MCF 10A (cell line): Measurements from ENCODE around the gene RIN3. TPM values are rescaled to one million over a fixed set of nuclear protein-coding genes. Genes with fewer than 3 reads are reported as not detected.

Experiments used
- BruUV-seq: library from RNA; stranded (reverse); fragments of 400-500 nt; replicated peaks from 2 replicates; lab custom pipeline; 2021; lab: Mats Ljungman, UMichigan
- CTCF ChIA-PET: fragments of 300-600 bp; sonication (Branson Sonifier 250); formaldehyde crosslinking; extraction: SDS; loops from one replicate; lab custom pipeline; 2021; ENCODE audit warnings: antibody characterized with exemption, inconsistent platforms; lab: Yijun Ruan, JAX
- POLR2A ChIA-PET: fragments of 300-600, 350-650 bp; sonication (Branson Sonifier 250); formaldehyde crosslinking; extraction: SDS; loops from one replicate; lab custom pipeline; 2020; ENCODE audit warnings: antibody characterized with exemption, inconsistent platforms; lab: Yijun Ruan, JAX
- DNase-seq: peaks from one replicate; pipeline ENCODE4 v3.0.0-alpha.2; 2018; ENCODE audit not compliant: unreplicated experiment
- H3K27ac Mint-ChIP-seq: one replicate; pipeline ENCODE4 v1.8.0; 2022; ENCODE audit warnings: mild to moderate bottlenecking, low read depth, mixed read lengths; ENCODE audit not compliant: unreplicated experiment
- H3K27me3 Mint-ChIP-seq: one replicate; pipeline ENCODE4 v1.8.0; 2022; ENCODE audit warnings: mixed read lengths; ENCODE audit not compliant: insufficient read depth, unreplicated experiment
- H3K36me3 Mint-ChIP-seq: one replicate; pipeline ENCODE4 v1.8.0; 2022; ENCODE audit warnings: mild to moderate bottlenecking, moderate library complexity, mixed read lengths; ENCODE audit not compliant: insufficient read depth, unreplicated experiment
- H3K4me1 Mint-ChIP-seq: one replicate; pipeline ENCODE4 v1.8.0; 2022; ENCODE audit warnings: mixed read lengths; ENCODE audit not compliant: insufficient read depth, unreplicated experiment
- H3K4me3 Mint-ChIP-seq: one replicate; pipeline ENCODE4 v1.8.0; 2022; ENCODE audit warnings: mild to moderate bottlenecking, moderate library complexity, mixed read lengths; ENCODE audit not compliant: unreplicated experiment
- H3K9me3 Mint-ChIP-seq: one replicate; pipeline ENCODE4 v1.8.0; 2022; ENCODE audit warnings: mixed read lengths; ENCODE audit not compliant: unreplicated experiment
- CTCF ChIP-seq: fragments of 200-600 bp; IDR thresholded peaks from one replicate; pipeline ENCODE4 v1.8.0; 2022; ENCODE audit warnings: antibody characterized with exemption, mild to moderate bottlenecking; ENCODE audit not compliant: unreplicated experiment
- intact Hi-C: fragments of 100-400 bp; cut with micrococcal nuclease; formaldehyde crosslinking; loops from 2 replicates; pipeline ENCODE4 v1.14.1; 2022
- total RNA-seq: library from RNA; stranded (reverse); gene quantifications from 2 replicates; pipeline ENCODE4 v1.2.3, GENCODE V29; 2022

Gene RIN3
- total RNA-seq, 1 experiment from 2014 or later = 14.2 TPM

DNA sequence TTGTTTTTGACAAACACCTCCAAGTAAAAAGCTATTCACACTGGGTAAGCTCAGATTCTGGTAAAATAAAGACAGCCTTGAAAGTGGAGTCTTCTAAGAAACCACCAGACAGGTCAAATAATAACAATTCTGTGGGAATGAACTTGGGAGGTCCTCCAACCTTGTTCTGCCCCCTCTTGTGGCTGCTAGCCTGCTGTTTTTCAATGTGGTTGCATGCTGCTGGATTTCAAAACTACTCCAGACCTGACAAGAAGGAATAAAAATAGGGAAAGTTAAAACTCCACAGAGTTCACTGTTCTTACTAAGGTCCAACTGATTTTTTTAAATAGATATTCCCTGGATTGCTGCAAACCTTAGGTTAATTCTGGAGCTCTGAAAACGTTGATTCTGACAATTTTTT, 32.2 kb upstream of the RIN3 start:
- TF ChIP-seq CTCF = no peak
- H3K27me3 Mint-ChIP-seq = no peaks in the 10 kb centered on the region
- BruUV-seq = no TSS peak

GRCh38 chr14:92481811-92482555, 31.6 kb upstream of the RIN3 start:
- Mint-ChIP-seq H3K27me3 (no peaks in the 10 kb centered on the region), H3K27ac (no peak overlapping the region), H3K36me3 (no peaks in the 10 kb centered on the region), H3K9me3 (no peaks in the 10 kb centered on the region), H3K4me1 (no peaks in the 10 kb centered on the region), H3K4me3 (no peak overlapping the region)
- no TSS peak for BruUV-seq
- POLR2A ChIA-PET = no interaction called here
- CTCF ChIA-PET = interaction anchor here (0.8 to 1.2 kb wide), 2 partner anchors 30 to 104 kb away, joined by 3 read pairs; no protein-coding TSS in a partner anchor
- TF ChIP-seq CTCF = no peak
- DNase-seq = no peak
- intact Hi-C loops = no loop called here

More for the DNA sequence above, 32.2 kb upstream of the RIN3 start:
- Mint-ChIP-seq H3K36me3 (no peaks in the 10 kb centered on the region), H3K4me1 (no peaks in the 10 kb centered on the region), H3K4me3 (no peak overlapping the region), H3K9me3 (no peaks in the 10 kb centered on the region), H3K27ac (no peak overlapping the region)
- ChIA-PET CTCF (interaction anchor here (0.5 to 1.2 kb wide), 4 partner anchors 26 to 307 kb away, joined by 3 to 4 read pairs (median 3); no protein-coding TSS in a partner anchor), POLR2A (interaction anchor here (0.7 to 1.3 kb wide), 2 partner anchors 18 to 95 kb away, joined by 3 read pairs; no protein-coding TSS in a partner anchor)
- no peak for DNase-seq
- intact Hi-C loops = no loop called here

DNA sequence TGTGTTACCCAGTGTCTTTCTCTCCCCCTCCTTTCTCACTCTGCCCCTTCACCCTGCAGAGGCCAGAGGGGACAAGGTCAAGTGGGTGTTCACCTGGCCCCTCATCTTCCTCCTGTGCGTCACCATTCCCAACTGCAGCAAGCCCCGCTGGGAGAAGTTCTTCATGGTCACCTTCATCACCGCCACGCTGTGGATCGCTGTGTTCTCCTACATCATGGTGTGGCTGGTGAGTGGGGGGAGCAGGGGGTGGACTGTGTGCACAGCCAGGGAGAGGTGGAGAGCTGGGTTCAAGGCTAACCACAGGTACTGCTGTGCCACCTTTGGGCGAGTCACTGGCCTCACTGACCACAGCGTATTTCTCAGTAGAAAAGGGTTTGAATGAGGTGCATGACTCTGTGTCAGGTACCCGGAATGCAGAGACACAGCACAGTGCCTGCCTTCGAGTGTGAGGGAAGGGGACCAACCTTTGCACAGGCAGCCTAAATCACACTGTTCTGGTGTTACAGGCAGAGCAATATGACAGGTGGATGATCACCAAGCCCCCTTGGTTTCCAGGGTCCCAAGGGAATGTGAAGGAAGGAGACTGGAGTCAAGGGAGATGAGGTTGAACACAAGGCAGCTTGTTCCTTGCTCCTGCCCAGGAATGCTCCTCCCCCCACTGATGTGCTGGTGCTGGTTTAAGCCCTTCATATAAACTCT, 30.8 kb upstream of the RIN3 start:
- TF ChIP-seq CTCF = no peak
- Mint-ChIP-seq H3K9me3 (no peaks in the 10 kb centered on the region), H3K4me3 (no peak overlapping the region), H3K4me1 (no peaks in the 10 kb centered on the region), H3K36me3 (no peaks in the 10 kb centered on the region), H3K27ac (no peak overlapping the region), H3K27me3 (no peaks in the 10 kb centered on the region)
- ChIA-PET CTCF (interaction anchor here (0.7 to 1.2 kb wide), 2 partner anchors 29 to 192 kb away, joined by 3 to 4 read pairs; no protein-coding TSS in a partner anchor), POLR2A (no interaction called here)
- BruUV-seq = no TSS peak
- intact Hi-C loops = no loop called here
- no peak for DNase-seq
